Measurements from ENCODE around the gene CNTNAP2.

CNTNAP2 gene

DNA sequence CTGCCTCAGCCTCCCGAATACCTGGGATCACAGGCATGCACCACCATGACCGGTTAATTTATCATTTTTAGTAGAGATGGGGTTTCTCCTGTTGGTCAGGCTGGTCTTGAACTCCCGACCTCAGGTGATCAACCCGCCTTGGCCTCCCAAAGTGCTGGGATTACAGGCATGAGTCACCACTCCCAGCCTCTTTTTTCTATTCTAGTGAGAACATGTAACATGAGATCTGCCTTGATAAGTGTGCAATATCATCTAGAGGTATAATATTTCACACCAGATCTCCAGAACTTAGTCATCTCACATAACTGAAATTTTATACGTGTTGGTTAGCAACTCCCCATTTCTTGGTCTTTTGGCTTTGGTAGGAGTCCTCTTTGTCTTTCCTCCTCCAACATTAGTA, 656.9 kb downstream of the CNTNAP2 start:
- no peak for DNase-seq (ENCODE audit: low read depth)

DNA sequence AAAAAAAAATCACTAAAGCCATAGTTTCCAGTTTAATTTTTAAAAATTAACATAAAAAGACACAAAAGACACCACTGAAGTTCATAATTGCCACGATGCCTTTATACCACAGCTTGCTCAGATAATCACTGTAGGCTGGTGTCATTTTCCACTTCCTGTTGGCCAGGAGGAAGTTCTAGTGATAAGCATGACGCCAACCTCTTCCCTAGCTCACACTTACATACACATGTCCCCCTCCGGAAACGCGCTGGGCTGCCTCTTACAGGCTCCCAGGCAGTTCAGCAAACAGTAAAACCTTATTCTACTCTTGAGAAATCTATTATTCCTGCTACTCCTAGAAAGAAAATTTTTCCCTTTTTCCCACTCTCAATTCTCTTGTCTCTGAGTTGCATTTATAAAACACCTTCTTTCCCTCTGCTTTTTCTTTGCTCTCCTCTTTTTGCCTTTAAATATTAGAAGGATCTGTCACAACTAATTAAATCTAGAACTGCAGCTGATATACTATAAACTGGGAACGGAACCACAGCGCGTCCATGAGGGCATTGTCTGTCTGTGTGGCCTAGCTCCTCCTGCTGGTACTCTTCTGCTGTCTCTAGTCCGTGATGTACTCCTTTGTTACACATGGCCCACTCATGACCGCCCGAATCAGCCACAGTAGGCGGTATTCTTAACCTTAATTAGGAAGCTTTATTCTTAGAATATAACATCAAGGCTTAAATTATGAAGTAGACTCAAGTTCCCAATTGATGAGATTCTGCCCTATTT, 664.9 kb downstream of the CNTNAP2 start:
- no peak for DNase-seq (ENCODE audit: low read depth)

DNA sequence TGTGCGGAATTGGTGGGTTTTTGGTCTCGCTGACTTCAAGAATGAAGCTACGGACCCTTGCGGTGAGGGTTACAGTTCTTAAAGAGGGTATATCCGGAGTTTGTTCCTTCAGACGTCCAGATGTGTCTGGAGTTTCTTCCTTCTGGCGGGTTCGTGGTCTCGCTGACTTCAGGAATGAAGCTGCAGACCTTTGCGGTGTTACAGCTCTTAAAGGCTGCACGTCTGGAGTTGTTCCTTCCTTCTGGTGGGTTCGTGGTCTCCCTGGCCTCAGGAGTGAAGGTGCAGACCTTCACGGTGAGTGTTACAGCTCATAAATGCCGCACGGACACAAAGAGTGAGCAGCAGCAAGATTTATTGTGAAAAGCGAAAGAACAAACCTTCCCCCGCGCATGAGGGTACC, 670.7 kb downstream of the CNTNAP2 start:
- no peak for DNase-seq (ENCODE audit: low read depth)

DNA sequence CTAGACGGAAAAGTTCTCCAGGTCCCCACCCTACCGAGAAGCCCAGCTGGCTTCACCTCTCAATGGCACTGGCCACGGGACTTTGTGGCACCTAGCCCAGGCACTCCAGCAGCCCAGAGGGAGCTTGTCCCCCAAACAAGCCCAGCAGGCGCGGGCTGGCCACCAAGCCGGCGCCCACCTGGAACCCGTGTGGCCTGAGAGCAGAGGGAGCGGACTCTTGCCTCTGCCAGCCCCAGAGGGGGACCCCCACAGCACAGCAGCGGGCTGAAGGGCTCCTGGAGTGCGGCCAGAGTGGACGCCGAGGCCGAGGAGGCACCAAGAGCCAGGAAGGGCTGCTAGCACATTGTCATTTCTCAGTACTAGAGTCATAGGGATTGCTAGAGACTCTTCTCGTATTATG, 671.4 kb downstream of the CNTNAP2 start:
- no peak for DNase-seq (ENCODE audit: low read depth)

DNA sequence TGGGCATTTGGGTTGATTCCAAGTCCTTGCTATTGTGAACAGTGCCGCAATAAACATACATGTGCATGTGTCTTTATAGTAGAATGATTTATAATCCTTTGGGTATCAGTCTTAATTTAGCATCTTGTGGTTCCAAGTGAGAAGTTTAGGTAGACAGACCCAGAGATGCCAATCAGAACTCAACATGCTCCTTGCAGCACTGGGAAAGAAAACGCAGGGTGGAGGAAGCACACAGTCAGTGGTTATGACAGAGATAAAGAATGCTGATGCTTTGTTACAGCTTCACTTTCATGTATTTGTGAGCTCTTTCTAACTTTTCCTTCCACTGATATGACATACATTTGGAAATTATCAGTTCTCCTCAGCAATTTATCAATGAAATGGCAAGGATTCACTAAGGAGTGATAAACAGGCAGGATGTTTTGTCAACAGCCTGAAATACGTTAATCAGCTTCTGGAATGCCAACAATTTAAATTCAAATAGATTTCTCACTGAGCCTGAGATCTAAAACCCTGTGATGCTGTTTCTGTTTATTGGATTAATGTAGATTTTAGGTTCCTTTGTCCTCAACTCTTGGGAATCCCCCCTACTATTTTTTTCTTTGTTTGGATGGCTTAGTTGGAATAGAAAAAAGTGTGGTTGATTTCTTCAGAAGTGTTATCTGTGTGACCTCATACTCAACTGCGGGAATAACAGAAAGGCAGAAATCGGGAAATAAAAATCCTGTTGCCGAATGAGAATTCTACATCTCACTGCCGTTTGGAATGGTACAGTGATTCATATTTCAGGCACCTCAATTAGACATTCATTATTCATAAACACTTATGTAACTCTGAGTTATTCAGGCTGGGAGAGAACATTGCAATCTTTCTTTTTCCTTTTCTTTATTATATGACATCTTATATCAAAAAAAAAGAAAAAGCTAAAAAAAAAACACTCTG, 675.0 kb downstream of the CNTNAP2 start:
- no peak for DNase-seq (ENCODE audit: low read depth)

DNA sequence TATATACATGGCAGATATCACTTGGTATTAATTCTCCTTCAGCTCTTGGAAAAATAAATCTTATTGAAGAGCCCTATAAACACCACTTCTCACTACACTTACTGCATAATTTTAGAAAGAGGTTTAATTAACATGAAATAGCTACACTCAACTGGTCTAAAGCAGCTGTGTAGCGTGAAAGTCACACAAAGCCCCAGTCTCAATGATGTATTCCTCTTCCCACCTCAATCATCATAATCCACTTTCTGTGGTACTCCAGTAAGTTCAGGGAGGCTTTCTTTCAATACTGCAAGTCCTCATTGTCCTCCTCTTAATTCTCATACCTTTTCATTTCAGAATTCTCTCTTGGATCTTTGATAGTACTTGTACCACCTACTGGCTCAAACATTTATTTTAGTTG, 688.0 kb downstream of the CNTNAP2 start:
- no peak for DNase-seq (ENCODE audit: low read depth)

DNA sequence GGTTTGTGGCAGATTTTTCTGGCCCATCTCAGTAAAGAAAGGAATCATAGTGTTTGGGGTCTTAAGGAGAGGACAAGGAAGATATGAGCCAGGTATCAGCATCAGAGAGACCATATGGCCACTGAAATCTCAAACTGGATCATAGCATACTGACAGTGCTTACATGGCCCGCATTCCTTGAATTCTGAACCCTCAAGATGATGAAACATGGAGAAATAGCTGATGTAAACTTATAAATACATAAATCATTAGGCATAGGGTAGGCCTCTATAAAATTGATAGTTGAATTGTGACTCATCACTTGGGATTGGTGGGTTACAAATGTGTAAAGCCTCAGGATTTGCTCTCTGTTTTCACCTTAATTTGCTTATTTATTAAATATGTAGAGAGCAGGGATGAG, 688.5 kb downstream of the CNTNAP2 start:
- no peak for DNase-seq (ENCODE audit: low read depth)

DNA sequence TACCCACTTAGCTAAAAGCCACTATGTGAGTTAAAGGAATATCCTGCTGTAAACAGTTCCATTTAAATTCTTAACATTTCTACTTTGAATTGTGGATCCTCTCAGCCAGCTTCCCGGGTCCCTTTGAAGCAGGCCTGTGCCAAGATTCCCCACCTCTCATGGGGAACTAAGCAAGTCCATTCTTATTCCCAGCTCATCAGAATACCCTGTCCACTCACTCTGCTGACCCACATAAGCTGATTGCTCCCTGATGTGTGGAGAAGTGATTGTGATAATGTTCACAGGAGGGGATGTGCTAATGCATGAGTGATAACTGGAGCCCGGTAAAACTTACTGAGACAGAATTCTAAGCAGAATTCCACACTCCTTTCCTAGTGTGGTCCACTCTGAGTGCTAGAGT, 709.7 kb downstream of the CNTNAP2 start:
- DNase-seq (ENCODE audit: low read depth) = no peak

DNA sequence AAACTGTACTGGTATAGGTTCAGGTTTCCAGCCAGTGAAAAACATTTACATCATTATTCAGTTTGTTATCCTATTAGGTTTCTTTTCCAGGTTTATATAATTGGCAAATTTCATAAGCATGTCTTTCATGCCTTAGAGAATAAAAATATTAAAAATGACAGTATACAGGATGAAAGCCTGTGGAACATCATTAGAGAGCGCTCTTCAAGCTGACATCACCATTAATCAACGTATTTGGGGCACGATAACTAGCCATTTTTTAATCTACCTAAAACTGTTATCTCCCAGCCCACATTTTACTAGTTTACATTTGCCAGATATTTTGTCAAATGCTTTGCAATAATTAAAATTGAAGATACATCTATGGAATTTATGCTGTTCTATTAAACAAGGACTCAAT, 714.1 kb downstream of the CNTNAP2 start:
- DNase-seq (ENCODE audit: low read depth) = no peak

DNA sequence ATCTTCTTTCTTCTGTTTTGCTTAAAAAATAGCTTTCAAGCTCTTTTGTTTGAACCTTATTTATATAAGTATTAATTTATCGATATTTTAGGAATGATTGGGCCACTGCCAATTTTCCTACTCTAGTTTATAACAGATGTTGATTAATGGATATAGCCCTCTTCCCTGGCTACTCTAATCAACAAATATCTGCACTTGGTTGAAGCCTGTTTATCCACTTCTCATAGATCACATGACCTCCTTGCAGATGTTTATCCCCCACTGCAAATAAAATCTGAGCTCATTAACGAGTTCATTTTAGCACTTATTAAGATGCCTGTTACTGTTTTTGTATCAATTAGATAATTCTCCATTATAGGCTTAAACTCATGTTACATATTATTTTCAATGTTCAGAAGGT, 715.3 kb downstream of the CNTNAP2 start:
- DNase-seq (ENCODE audit: low read depth) = no peak

DNA sequence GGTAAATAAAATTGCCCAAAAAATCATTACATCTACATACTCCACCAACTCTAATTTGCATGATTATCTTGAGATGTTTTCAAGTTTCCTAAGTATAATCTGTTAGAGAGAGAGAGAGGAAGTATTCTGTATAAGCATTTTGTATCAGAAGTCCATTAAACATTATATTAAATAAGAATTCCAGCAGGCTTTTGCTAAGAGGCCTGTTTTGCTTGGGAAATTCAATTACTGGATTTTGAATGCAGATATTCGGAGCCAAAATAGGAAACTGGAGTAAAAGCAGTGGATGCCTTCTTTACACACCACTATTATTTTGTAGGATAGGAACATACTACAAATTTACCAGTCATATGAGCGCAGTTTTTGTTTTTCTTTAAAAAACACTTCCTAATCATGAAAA, 727.8 kb downstream of the CNTNAP2 start:
- DNase-seq (ENCODE audit: low read depth) = no peak

DNA sequence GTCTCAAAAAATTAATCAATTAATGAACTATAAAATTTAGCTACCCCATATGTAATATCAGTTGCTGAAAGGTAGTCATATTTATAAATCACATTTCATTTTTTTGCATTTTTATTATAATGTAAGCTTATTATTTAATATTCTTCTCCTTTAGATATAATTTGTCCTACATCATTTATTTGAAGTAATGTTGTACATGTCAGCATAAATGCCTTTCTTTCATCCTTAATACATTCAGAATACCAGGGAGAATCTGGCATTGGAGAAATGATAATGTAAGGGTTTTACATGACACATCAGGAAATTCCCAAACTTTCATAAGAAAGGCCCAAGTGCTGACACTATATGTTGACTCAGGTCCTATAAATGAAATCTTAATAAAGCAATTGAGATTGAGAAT, 742.1 kb downstream of the CNTNAP2 start:
- DNase-seq (ENCODE audit: low read depth) = no peak

DNA sequence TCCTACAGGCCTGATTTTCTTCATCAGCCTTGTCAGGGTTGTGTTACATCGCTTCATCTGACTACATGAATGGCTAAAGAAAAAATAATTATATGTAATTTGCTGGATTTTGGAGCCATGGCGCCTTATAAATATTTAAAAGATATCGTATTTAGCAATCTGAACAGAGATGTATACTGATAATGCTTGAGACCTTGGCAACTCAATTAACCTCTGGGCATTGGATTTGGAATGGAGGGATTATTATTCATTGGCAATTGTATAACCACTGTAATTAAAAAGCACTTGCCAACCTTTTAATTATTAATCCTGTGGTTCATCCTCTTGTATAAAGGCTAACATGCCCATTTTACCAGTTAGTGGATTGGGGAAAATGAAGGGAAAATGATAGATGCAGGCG, 745.1 kb downstream of the CNTNAP2 start:
- DNase-seq (ENCODE audit: low read depth) = no peak

DNA sequence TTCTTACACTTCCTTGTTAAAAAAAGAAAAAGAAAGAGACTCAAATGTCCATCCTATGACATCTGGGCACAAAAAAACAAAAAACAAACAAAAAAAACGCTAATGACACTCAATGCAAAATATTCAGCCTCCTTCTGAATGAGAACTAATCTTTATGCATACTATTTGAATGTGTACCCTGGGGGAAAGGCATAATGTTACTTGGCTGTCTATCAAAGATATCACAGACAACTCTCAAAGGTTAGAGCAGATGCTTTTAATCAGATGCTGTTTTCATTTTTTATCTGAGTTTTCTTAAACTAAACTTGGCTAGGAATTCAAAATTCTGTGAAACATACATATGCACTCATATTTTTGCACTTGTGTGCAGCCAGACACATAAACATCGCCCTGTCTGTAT, 745.8 kb downstream of the CNTNAP2 start:
- no peak for DNase-seq (ENCODE audit: low read depth)

DNA sequence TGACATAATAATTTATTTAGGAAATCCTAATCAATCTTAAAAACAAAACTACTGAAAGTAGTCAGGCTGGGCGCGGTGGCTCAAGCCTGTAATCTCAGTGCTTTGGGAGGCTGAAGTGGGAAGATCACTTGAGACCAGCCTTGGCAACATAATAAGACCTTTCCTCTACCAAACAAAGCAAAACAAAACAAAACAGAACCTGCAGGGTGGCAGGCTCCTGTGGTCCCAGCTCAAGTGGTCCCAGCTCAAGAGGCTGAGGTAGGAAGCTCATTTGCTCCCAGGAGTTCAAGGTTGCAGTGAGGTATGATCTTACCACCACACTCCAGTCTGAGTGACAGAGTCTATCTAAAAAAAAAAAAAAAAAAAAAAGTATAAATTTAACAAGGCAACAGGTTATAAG, 748.0 kb downstream of the CNTNAP2 start:
- DNase-seq (ENCODE audit: low read depth) = no peak

DNA sequence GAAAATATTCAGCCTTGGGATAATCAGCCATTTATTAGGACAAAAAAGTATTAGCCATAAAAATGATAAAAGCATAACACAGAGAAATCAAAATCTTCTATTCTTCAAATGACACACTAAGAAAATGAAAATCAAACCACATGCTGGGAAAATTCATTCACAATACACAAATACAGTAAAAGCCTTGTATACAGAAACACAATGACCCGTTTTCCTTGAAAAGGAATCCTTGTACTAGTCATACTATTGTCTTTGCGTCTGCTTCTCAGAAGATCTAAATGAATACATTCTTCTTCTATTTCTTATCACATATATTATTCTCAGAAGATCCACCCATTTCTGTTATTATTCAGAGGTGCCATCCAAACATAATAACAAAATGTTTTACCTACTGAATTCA, 749.1 kb downstream of the CNTNAP2 start:
- DNase-seq (ENCODE audit: low read depth) = no peak

DNA sequence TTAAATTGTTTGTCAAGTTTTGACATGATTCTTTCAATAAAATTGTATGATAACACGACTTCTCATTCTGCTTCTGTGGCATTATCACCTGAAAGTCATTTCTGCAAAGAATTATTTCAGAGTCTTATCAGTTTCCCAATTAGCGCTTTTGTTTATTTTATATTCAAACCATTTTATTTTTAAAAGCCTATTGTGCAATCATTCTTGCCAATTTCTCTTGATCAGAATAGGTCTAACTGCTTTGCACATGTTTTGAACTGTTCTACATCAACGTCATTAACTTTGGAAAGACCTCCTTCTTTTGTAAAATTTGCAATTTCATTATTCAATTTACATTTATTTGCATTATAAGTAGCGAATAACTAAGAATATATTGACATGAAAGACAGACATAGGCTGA, 758.1 kb downstream of the CNTNAP2 start:
- no peak for DNase-seq (ENCODE audit: low read depth)

DNA sequence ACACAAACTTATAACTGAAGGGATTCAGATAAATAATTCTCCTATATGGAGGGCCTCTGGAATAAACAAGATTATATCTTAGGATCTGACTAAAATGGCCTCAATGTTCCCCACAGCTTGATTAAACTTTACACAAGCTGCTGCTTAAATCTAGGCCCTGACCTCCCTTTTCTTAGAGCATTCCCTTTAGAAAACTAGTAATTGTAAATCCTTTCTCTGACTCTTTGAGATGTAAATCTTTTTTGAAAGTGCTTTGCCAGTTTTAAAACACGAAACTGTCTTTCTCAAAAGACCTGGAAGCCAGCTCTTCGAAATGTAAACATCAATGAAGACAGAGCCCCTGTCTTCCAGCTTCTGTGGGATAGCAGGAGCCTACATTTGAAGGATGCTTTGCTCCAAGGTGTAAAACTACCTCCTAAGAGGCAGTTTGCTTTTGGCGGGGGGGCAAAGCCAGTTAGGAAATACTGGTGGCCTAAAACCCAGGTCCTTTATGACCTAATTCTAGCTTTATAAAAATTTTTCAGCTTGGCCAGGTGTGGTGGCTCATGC, 758.7 kb downstream of the CNTNAP2 start:
- DNase-seq (ENCODE audit: low read depth) = no peak

DNA sequence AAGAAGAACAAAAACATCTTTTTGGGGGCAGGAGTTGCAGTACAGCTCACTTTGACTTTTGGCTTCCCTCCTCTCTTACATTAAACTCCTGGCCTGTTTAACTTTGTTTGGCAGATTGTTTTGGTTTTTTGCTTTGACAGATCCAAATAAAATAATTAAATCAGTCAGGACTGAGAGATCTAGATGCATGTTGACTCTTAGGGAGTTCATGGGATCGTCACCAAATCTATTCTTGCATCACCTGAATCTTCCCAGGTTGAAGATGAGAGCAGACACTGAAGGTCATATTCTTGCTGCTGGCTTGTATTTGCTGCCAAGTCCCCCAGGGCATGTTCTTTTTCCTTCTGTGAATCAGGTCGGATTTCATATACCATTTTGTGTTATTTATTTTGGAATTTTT, 759.4 kb downstream of the CNTNAP2 start:
- DNase-seq (ENCODE audit: low read depth) = no peak

DNA sequence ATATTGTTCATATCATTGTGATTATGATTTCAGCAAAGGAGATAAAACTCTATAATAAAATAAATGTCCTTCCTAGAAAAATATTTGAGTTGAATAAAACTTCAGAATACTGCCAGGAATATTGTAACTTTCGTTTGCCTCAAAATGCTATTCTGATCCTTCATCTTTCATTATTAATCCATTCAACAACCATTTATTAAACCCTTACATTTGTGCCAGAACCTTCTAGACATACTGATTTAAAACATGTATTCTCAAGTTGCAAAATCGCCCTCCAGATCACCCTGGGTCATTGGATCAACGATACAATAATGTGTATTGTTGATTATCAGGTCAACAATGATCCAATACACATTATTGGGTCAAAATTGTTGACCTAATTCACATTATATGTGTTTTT, 759.8 kb downstream of the CNTNAP2 start:
- no peak for DNase-seq (ENCODE audit: low read depth)

DNA sequence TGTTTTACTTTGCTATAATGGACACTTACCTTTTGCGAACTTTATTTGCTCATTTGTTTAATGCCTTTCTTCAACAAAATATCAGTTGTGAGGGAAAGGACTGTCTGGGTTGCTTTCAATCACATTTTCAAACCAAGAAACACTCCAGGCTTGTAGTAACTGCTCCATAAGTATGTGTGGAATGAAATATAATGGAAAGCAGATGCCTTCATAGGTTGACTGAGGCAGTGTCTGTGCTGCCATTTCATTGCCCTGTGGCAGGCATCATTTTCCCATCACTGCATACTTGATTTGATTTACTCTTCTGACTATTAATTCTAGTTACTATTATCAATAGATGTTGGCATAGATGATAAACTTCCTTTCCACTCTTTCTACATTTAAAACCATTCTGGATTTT, 762.3 kb downstream of the CNTNAP2 start:
- no peak for DNase-seq (ENCODE audit: low read depth)

DNA sequence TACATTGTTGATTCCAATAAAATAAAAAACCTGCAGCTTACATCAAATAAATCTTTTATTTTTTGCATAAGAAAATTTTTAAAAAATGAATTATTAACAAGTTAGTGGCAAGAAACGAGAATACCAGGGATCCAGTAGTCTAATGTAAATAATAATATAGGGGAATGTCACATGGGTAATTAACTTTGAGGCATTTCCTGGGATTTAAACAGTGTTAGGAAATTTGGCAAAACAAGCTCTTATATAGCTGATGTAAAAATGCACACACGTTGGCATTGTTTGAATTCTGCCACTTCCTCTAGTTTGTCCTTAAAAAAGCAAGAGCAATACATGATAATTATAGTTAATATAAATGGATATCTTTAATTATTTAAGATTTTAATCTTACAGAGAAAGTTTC, 768.6 kb downstream of the CNTNAP2 start:
- DNase-seq (ENCODE audit: low read depth) = no peak

All from stimulated activated CD8-positive, alpha-beta memory T cell treated with anti-CD3 and anti-CD28 coated beads, Interleukin-12 subunit alpha, Interleukin-12 subunit beta, amount 100 ng/mL, for 1 hour (primary cell).